HEK293T (cell line): Measurements from ENCODE around the gene KIRREL3.

ENCODE experiments used
- CTCF ChIA-PET: fragments of 350-600 bp; formaldehyde crosslinking; extraction: SDS; loops from one replicate; lab custom pipeline; 2021; ENCODE audit warnings: antibody characterized with exemption, inconsistent platforms; lab: Yijun Ruan, JAX
- POLR2A ChIA-PET: fragments of 350-600 bp; formaldehyde crosslinking; extraction: SDS; loops from one replicate; lab custom pipeline; 2020; ENCODE audit warnings: antibody characterized with exemption, inconsistent platforms; lab: Yijun Ruan, JAX
- DNase-seq: peaks from one replicate; pipeline ENCODE4 v3.0.0; 2012; ENCODE audit warnings: mixed read lengths; ENCODE audit errors: extremely low spot score
- ARNT ChIP-seq: fragments of 450-650 bp; IDR thresholded peaks from 2 replicates; pipeline ENCODE4 v1.6.1; 2017; ENCODE audit warnings: mild to moderate bottlenecking
- BHLHE40 ChIP-seq: fragments of 450-650 bp; IDR thresholded peaks from 2 replicates; pipeline ENCODE4 v1.6.1; 2016; ENCODE audit warnings: mild to moderate bottlenecking, moderate library complexity, borderline replicate concordance
- CTBP1 ChIP-seq: fragments of 450-650 bp; IDR thresholded peaks from 2 replicates; pipeline ENCODE4 v1.6.1; 2016; ENCODE audit warnings: borderline replicate concordance
- ELF4 ChIP-seq: fragments of 450-650 bp; IDR thresholded peaks from 2 replicates; pipeline ENCODE4 v1.6.1; 2017; ENCODE audit warnings: antibody characterized with exemption
- FOXA1 ChIP-seq: fragments of 450-650 bp; IDR thresholded peaks from 2 replicates; pipeline ENCODE4 v1.6.1; 2016; ENCODE audit warnings: mild to moderate bottlenecking
- FOXK2 ChIP-seq: fragments of 450-650 bp; IDR thresholded peaks from 2 replicates; pipeline ENCODE4 v1.6.1; 2016; ENCODE audit warnings: mild to moderate bottlenecking
- FOXM1 ChIP-seq: fragments of 450-650 bp; IDR thresholded peaks from 2 replicates; pipeline ENCODE4 v1.6.1; 2017; ENCODE audit warnings: mild to moderate bottlenecking, borderline replicate concordance
- HDGF ChIP-seq: fragments of 450-650 bp; IDR thresholded peaks from 2 replicates; pipeline ENCODE4 v1.6.1; 2017; ENCODE audit warnings: antibody characterized with exemption, borderline replicate concordance
- L3MBTL2 ChIP-seq: fragments of 450-650 bp; conservative IDR thresholded peaks from 2 replicates; pipeline ENCODE4 v1.6.1; 2016; ENCODE audit warnings: mild to moderate bottlenecking
- LEF1 ChIP-seq: fragments of 450-650 bp; IDR thresholded peaks from 2 replicates; pipeline ENCODE4 v1.6.1; 2017; ENCODE audit warnings: mild to moderate bottlenecking, borderline replicate concordance
- NFRKB ChIP-seq: fragments of 450-650 bp; IDR thresholded peaks from 2 replicates; pipeline ENCODE4 v1.6.1; 2016; ENCODE audit warnings: mild to moderate bottlenecking, moderate library complexity
- PKNOX1 ChIP-seq: fragments of 450-650 bp; IDR thresholded peaks from 2 replicates; pipeline ENCODE4 v1.6.1; 2016
- SP1 ChIP-seq: fragments of 450-650 bp; IDR thresholded peaks from 2 replicates; pipeline ENCODE4 v1.6.1; 2017
- SUZ12 ChIP-seq: fragments of 450-650 bp; IDR thresholded peaks from 2 replicates; pipeline ENCODE4 v1.6.1; 2016; ENCODE audit warnings: mild to moderate bottlenecking
- TARDBP ChIP-seq: fragments of 450-650 bp; IDR thresholded peaks from 2 replicates; pipeline ENCODE4 v1.6.1; 2016
- ZNF384 ChIP-seq: fragments of 450-650 bp; IDR thresholded peaks from 2 replicates; pipeline ENCODE4 v1.6.1; 2016

The KIRREL3 gene

GRCh38 chr11:126766440-126766839 is 234.1 kb downstream of the KIRREL3 start:
- DNase-seq = no peak
- TF ChIP-seq HDGF (no peak), SUZ12 (no peak), NFRKB (no peak), PKNOX1 (no peak), ZNF384 (no peak), L3MBTL2 (no peak), FOXA1 (no peak), SP1 (no peak), ELF4 (no peak), BHLHE40 (no peak), FOXM1 (no peak), FOXK2 (no peak), CTBP1 (no peak), TARDBP (no peak), LEF1 (no peak), ARNT (no peak)
- ChIA-PET POLR2A (no interaction called here), CTCF (no interaction called here)

GRCh38 chr11:126765196-126765595 is 235.4 kb downstream of the KIRREL3 start:
- TF ChIP-seq FOXA1 = no peak
- TF ChIP-seq ZNF384 = no peak
- TF ChIP-seq ELF4 = no peak
- TF ChIP-seq PKNOX1 = no peak
- POLR2A ChIA-PET = no interaction called here
- no peak for DNase-seq
- CTCF ChIA-PET = interaction anchor here (0.5 kb wide), 1 partner anchor 156 kb away, joined by 3 read pairs; no protein-coding TSS in a partner anchor

GRCh38 chr11:126764231-126764630 is 236.3 kb downstream of the KIRREL3 start:
- DNase-seq = no peak
- ChIA-PET CTCF (interaction anchor here (0.6 kb wide), 1 partner anchor 29 kb away, joined by 3 read pairs; no protein-coding TSS in a partner anchor), POLR2A (interaction anchor here (0.6 kb wide), 1 partner anchor 378 kb away, joined by 3 read pairs; no protein-coding TSS in a partner anchor)
- TF ChIP-seq FOXA1 (no peak), SUZ12 (no peak), FOXK2 (no peak), SP1 (no peak), NFRKB (no peak), TARDBP (no peak), CTBP1 (no peak), PKNOX1 (no peak)

GRCh38 chr11:126756855-126757254 is 243.7 kb downstream of the KIRREL3 start:
- POLR2A ChIA-PET = no interaction called here
- TF ChIP-seq FOXA1 = no peak
- no peak for TF ChIP-seq SUZ12
- TF ChIP-seq HDGF = no peak
- no peak for TF ChIP-seq ZNF384
- no peak for TF ChIP-seq L3MBTL2
- no peak for TF ChIP-seq FOXK2
- no peak for TF ChIP-seq CTBP1
- no peak for TF ChIP-seq SP1
- TF ChIP-seq ARNT = no peak
- no peak for TF ChIP-seq TARDBP
- no peak for TF ChIP-seq ELF4
- TF ChIP-seq BHLHE40 = no peak
- CTCF ChIA-PET = no interaction called here
- no peak for DNase-seq

GRCh38 chr11:126756421-126756820 is 244.1 kb downstream of the KIRREL3 start:
- TF ChIP-seq ARNT (no peak), SUZ12 (no peak)
- DNase-seq = no peak
- ChIA-PET CTCF (no interaction called here), POLR2A (no interaction called here)

GRCh38 chr11:126755526-126755925 is 245.0 kb downstream of the KIRREL3 start:
- no peak for DNase-seq
- no peak for TF ChIP-seq CTBP1
- no peak for TF ChIP-seq PKNOX1
- ChIA-PET POLR2A (no interaction called here), CTCF (no interaction called here)
